ENCODE data around the gene CRABP2.

Gene CRABP2

GRCh38 chr1:156742801-156743200, 37.4 kb upstream of the CRABP2 start:
- DNase-seq: no peak

- no peak for DNase-seq
Measured at GRCh38 chr1:156742017-156742416, 36.6 kb upstream of the CRABP2 start.

GRCh38 chr1:156741481-156741983, 36.1 kb upstream of the CRABP2 start:
- no peak for DNase-seq

- peak; percentile 86 to 99 (median 98) for DNase-seq
Measured at GRCh38 chr1:156740741-156741480, 35.5 kb upstream of the CRABP2 start, which contains the start of gene MRPL24. MRPL24 (minus strand) TSS chr1:156741088; CDS start chr1:156738704, 2,384 bp downstream.

- DNase-seq: peak in 2 of 56 donors; percentile 47 to 54
Measured at GRCh38 chr1:156740237-156740740, 34.9 kb upstream of the CRABP2 start.

GRCh38 chr1:156738916-156739315, 33.5 kb upstream of the CRABP2 start:
- DNase-seq: no peak

- no peak for DNase-seq
Measured at GRCh38 chr1:156738407-156738806, 33.0 kb upstream of the CRABP2 start.

- no peak for DNase-seq
Measured at GRCh38 chr1:156733989-156734584, 28.7 kb upstream of the CRABP2 start.

- peak; percentile 59 to 98 (median 89) for DNase-seq
Measured at GRCh38 chr1:156728599-156729462, 23.4 kb upstream of the CRABP2 start, which contains the start of gene ISG20L2. ISG20L2 (minus strand) TSS chr1:156728766; CDS start chr1:156727652, 1,114 bp downstream.

GRCh38 chr1:156727926-156728598, 22.7 kb upstream of the CRABP2 start, which contains the start of gene METTL25B:
METTL25B (plus strand) TSS chr1:156728469; CDS start chr1:156729105, 636 bp downstream.
- DNase-seq: peak in 52 of 56 donors; percentile 41 to 92 (median 82)

- DNase-seq: no peak
Measured at GRCh38 chr1:156727492-156727891, 22.1 kb upstream of the CRABP2 start.

GRCh38 chr1:156726549-156727226, 21.3 kb upstream of the CRABP2 start:
- DNase-seq: peak in 7 of 56 donors; percentile 11 to 51 (median 21)

GRCh38 chr1:156725683-156726280, 20.4 kb upstream of the CRABP2 start:
- peak in 52 of 56 donors; percentile 22 to 91 (median 72) for DNase-seq

GRCh38 chr1:156721535-156721934, 16.2 kb upstream of the CRABP2 start:
- DNase-seq: no peak

GRCh38 chr1:156721131-156721530, 15.7 kb upstream of the CRABP2 start:
- no peak for DNase-seq

GRCh38 chr1:156717351-156717750, 12.0 kb upstream of the CRABP2 start:
- DNase-seq: no peak

- no peak for DNase-seq
Measured at GRCh38 chr1:156714830-156715229, 9.4 kb upstream of the CRABP2 start.

- no peak for DNase-seq
Measured at GRCh38 chr1:156712626-156713025, 7.2 kb upstream of the CRABP2 start.

- no peak for DNase-seq
Measured at GRCh38 chr1:156711011-156711817, 5.8 kb upstream of the CRABP2 start.
